Measurements from ENCODE around the gene TIMM10B.

TIMM10B gene

DNA sequence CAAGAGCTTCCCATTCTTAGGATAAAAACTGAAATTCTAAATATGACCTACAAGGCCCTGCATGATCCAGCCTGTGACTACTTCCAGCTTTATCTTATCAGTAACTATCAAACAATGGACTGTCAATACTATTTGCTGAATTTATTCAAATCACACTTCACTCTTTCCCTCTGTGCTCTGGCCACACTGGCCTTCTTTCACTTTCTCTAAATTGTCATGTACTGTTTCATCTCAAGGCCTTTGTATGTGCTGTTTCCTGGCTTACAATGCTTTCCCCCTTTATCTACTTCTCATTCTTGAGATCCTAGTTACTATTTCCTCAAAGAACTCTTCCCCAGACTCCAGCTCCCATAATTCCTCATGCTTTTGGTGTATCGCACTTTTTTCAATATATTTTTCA lies 5.6 kb downstream of the TIMM10B start:
- Histone ChIP-seq H3K23ac (ENCODE audit: low read length) (no peak overlapping the region), H4K5ac (ENCODE audit: low read length) (no peak overlapping the region), H3K27ac (ENCODE audit: low read depth, low read length) (no peak overlapping the region), H3K56ac (ENCODE audit: low read length) (no peak overlapping the region), H3K18ac (ENCODE audit: low read length) (no peak overlapping the region), H3K79me2 (ENCODE audit: control insufficient read depth, insufficient read depth, low read length) (peaks cover 15% of the 10 kb centered on the region), H3K4ac (ENCODE audit: low read depth, low read length) (no peak overlapping the region), H2BK5ac (ENCODE audit: low read length) (no peak overlapping the region), H3K36me3 (ENCODE audit: control insufficient read depth, insufficient read depth, low read length) (peaks cover 4% of the 10 kb centered on the region), H3K4me2 (ENCODE audit: low read length) (no peak overlapping the region), H2BK120ac (ENCODE audit: low read depth, low read length) (no peak overlapping the region), H2BK15ac (replicated peaks; ENCODE audit: low read depth) (no peak overlapping the region), H3K4me1 (ENCODE audit: control insufficient read depth, low read depth, low read length) (peaks cover 5% of the 10 kb centered on the region), H2AK5ac (ENCODE audit: low read length) (no peak overlapping the region), H3K27me3 (ENCODE audit: insufficient read depth, low read length, poor library complexity) (no peaks in the 10 kb centered on the region), H3K4me3 (ENCODE audit: low read length) (no peak overlapping the region), H4K8ac (ENCODE audit: low read depth, low read length) (no peak overlapping the region), H3K79me1 (ENCODE audit: low read length) (peaks cover 15% of the 10 kb centered on the region), H3K9ac (ENCODE audit: low read length) (no peak overlapping the region)
- WGBS (ENCODE audit: extremely low coverage, insufficient coverage, low lambda C conversion rate), result no CpG with 5 or more reads among the region's 1 CpG
- DNase-seq, result peak; percentile 60

DNA sequence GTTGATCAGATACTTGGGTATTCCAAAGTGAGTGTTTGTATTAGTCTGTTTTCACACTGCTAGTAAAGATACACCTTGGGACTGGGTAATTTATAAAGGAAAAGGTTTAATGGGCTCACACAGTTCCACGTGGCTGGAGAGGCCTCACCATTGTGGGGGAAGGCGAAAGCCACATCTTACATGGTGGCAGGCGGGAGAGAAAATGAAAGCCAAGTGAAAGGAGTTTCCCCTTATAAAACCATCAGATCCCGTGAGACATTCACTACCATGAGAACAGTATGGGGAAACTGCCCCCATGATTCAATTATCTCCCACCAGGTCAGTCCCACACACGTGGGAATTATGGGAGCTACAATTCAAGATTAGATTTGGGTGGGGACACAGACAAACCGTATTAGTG lies 7.0 kb downstream of the TIMM10B start:
- H3K36me3 ChIP-seq (ENCODE audit: control insufficient read depth, insufficient read depth, low read length), result peaks cover 2% of the 10 kb centered on the region

DNA sequence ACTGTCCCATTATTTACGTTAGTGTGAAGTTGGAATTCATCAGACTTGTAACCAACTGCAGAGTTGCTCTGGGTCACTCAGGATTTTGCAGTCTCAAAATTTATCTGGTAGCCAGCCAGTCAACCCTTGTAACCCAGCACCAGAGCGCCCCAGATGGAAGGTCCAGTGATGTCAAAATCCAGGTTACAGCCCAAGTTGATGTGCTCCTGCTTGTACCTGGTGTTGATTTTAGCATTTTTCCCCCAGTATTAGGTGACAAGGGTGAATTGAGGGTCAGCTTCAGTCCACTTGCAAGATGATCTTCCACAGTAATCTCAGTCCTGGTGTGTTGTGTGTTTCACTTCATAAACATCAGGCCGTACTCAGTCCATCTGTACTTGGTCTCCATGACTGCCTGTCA lies 7.5 kb downstream of the TIMM10B start:
- Histone ChIP-seq H2AK5ac (ENCODE audit: low read length) (no peak overlapping the region), H3K23ac (ENCODE audit: low read length) (no peak overlapping the region), H4K5ac (ENCODE audit: low read length) (no peak overlapping the region), H2BK15ac (replicated peaks; ENCODE audit: low read depth) (no peak overlapping the region), H2BK120ac (ENCODE audit: low read depth, low read length) (no peak overlapping the region), H3K79me2 (ENCODE audit: control insufficient read depth, insufficient read depth, low read length) (no peaks in the 10 kb centered on the region), H3K4me1 (ENCODE audit: control insufficient read depth, low read depth, low read length) (no peaks in the 10 kb centered on the region), H3K27me3 (ENCODE audit: insufficient read depth, low read length, poor library complexity) (no peaks in the 10 kb centered on the region), H4K8ac (ENCODE audit: low read depth, low read length) (no peak overlapping the region), H2BK5ac (ENCODE audit: low read length) (no peak overlapping the region), H3K79me1 (ENCODE audit: low read length) (no peaks in the 10 kb centered on the region), H3K4ac (ENCODE audit: low read depth, low read length) (no peak overlapping the region), H3K56ac (ENCODE audit: low read length) (no peak overlapping the region), H3K4me2 (ENCODE audit: low read length) (no peak overlapping the region), H3K4me3 (ENCODE audit: low read length) (no peak overlapping the region), H3K36me3 (ENCODE audit: control insufficient read depth, insufficient read depth, low read length) (no peaks in the 10 kb centered on the region), H3K27ac (ENCODE audit: low read depth, low read length) (no peak overlapping the region), H3K18ac (ENCODE audit: low read length) (no peak overlapping the region), H3K9ac (ENCODE audit: low read length) (no peak overlapping the region)
- WGBS (ENCODE audit: extremely low coverage, insufficient coverage, low lambda C conversion rate), result no CpG with 5 or more reads among the region's 3 CpGs
- DNase-seq, result no peak

More for the DNA sequence above, 7.0 kb downstream of the TIMM10B start:
- Histone ChIP-seq H4K5ac (ENCODE audit: low read length) (no peak overlapping the region), H3K9ac (ENCODE audit: low read length) (no peak overlapping the region), H3K4me2 (ENCODE audit: low read length) (no peak overlapping the region), H3K23ac (ENCODE audit: low read length) (no peak overlapping the region), H4K8ac (ENCODE audit: low read depth, low read length) (no peak overlapping the region), H3K79me2 (ENCODE audit: control insufficient read depth, insufficient read depth, low read length) (peaks cover 2% of the 10 kb centered on the region), H3K4me3 (ENCODE audit: low read length) (no peak overlapping the region), H3K56ac (ENCODE audit: low read length) (no peak overlapping the region), H3K27ac (ENCODE audit: low read depth, low read length) (no peak overlapping the region), H2AK5ac (ENCODE audit: low read length) (no peak overlapping the region), H3K4ac (ENCODE audit: low read depth, low read length) (no peak overlapping the region), H3K18ac (ENCODE audit: low read length) (no peak overlapping the region), H2BK5ac (ENCODE audit: low read length) (no peak overlapping the region), H3K4me1 (ENCODE audit: control insufficient read depth, low read depth, low read length) (no peaks in the 10 kb centered on the region), H3K27me3 (ENCODE audit: insufficient read depth, low read length, poor library complexity) (no peaks in the 10 kb centered on the region), H3K79me1 (ENCODE audit: low read length) (peaks cover 2% of the 10 kb centered on the region), H2BK120ac (ENCODE audit: low read depth, low read length) (no peak overlapping the region), H2BK15ac (replicated peaks; ENCODE audit: low read depth) (no peak overlapping the region)
- DNase-seq, result no peak
- no CpG with 5 or more reads among the region's 6 CpGs for WGBS (ENCODE audit: extremely low coverage, insufficient coverage, low lambda C conversion rate)

DNA sequence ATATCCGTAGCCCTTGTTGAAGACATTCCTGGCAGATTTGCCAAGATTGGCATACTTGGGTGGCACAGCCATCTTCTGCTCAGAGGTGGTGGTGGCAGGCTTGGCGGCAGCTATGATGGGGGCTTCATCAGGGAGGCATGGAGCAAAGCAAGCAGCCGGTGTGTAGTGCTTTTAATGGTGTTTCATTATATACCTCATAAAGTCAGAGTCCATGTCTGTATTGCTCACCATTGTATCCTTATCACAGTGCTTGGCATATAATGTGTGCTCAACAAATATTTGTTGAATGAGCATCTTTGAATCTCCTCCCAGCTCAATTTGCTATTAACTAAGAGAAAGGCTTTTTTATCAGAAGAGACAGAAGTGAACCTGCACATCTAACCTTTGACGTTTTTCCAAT lies 8.0 kb downstream of the TIMM10B start:
- Histone ChIP-seq H3K4me1 (ENCODE audit: control insufficient read depth, low read depth, low read length) (no peaks in the 10 kb centered on the region), H3K56ac (ENCODE audit: low read length) (no peak overlapping the region), H3K9ac (ENCODE audit: low read length) (no peak overlapping the region), H2BK120ac (ENCODE audit: low read depth, low read length) (no peak overlapping the region), H3K23ac (ENCODE audit: low read length) (no peak overlapping the region), H2AK5ac (ENCODE audit: low read length) (no peak overlapping the region), H4K5ac (ENCODE audit: low read length) (no peak overlapping the region), H3K36me3 (ENCODE audit: control insufficient read depth, insufficient read depth, low read length) (no peaks in the 10 kb centered on the region), H2BK15ac (replicated peaks; ENCODE audit: low read depth) (no peak overlapping the region), H3K4ac (ENCODE audit: low read depth, low read length) (no peak overlapping the region), H2BK5ac (ENCODE audit: low read length) (no peak overlapping the region), H3K4me3 (ENCODE audit: low read length) (no peak overlapping the region), H3K27me3 (ENCODE audit: insufficient read depth, low read length, poor library complexity) (no peaks in the 10 kb centered on the region), H3K18ac (ENCODE audit: low read length) (no peak overlapping the region), H3K27ac (ENCODE audit: low read depth, low read length) (no peak overlapping the region), H3K79me2 (ENCODE audit: control insufficient read depth, insufficient read depth, low read length) (no peaks in the 10 kb centered on the region), H3K4me2 (ENCODE audit: low read length) (no peak overlapping the region), H4K8ac (ENCODE audit: low read depth, low read length) (no peak overlapping the region), H3K79me1 (ENCODE audit: low read length) (no peaks in the 10 kb centered on the region)
- no CpG with 5 or more reads among the region's 4 CpGs for WGBS (ENCODE audit: extremely low coverage, insufficient coverage, low lambda C conversion rate)
- DNase-seq, result no peak

DNA sequence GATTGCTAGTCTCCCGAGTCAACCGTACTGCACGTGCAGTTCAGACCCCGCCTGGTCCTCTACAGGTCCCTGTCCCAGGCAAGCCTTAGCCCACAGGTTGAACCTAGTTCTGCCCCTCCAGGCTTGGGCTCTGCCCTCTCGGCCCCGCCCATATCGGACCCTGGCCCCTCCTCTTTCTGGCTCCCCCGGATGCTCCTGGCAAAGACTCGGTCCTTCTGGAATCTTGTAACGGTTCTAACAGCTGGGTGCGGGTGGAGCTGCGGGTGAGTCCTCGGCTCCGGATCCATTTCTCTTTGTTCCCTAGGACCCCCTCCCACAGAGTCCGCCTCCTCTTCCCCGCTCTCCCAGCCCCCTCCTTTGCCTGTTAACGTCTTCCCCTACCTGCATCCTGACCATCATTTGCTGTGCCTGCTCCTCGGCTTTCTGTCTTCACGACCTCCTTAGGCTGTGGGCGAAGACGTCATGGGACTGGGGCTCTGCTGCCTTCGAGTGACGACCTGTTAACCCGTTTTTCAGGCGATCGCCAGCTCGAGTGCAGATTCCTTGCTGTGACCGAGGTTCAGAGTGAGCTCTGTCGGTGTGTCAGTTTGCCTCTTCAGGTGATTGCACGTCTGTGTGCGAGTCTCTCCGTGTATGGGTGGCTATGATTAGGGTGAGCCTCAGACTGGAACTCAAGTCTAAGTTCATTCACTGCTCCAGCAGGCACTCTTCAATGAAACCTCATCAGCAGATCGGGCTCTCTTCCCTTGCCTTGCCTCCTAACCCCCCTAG lies 16.0 kb downstream of the TIMM10B start, which contains the start of gene DNHD1:
TSS of gene DNHD1 (plus strand) at position 212 of the 771 bp plus-strand sequence. CDS start 936 bp downstream, outside the sequence.
- no peaks in the 10 kb centered on the region for H3K4me1 ChIP-seq (ENCODE audit: control insufficient read depth, low read depth, low read length)
- peak; percentile 51 for DNase-seq
- no peaks in the 10 kb centered on the region for H3K36me3 ChIP-seq (ENCODE audit: control insufficient read depth, insufficient read depth, low read length)
- H3K56ac ChIP-seq (ENCODE audit: low read length), result no peak within 1 kb of the TSS
- no peak within 1 kb of the TSS for H3K23ac ChIP-seq (ENCODE audit: low read length)
- H2AK5ac ChIP-seq (ENCODE audit: low read length), result no peak within 1 kb of the TSS
- no peak within 1 kb of the TSS for H4K8ac ChIP-seq (ENCODE audit: low read depth, low read length)
- H3K79me2 ChIP-seq (ENCODE audit: control insufficient read depth, insufficient read depth, low read length), result no peaks in the 10 kb centered on the region
- peak within 1 kb of the TSS; percentile 11 for H3K9ac ChIP-seq (ENCODE audit: low read length)
- no peak within 1 kb of the TSS for H3K18ac ChIP-seq (ENCODE audit: low read length)
- H3K4me3 ChIP-seq (ENCODE audit: low read length), result no peak within 1 kb of the TSS
- no peak within 1 kb of the TSS for H3K27ac ChIP-seq (ENCODE audit: low read depth, low read length)
- no peak within 1 kb of the TSS for H2BK120ac ChIP-seq (ENCODE audit: low read depth, low read length)
- H3K4me2 ChIP-seq (ENCODE audit: low read length), result no peak within 1 kb of the TSS
- WGBS (ENCODE audit: extremely low coverage, insufficient coverage, low lambda C conversion rate), result no CpG with 5 or more reads among the region's 33 CpGs
- no peak within 1 kb of the TSS for H2BK5ac ChIP-seq (ENCODE audit: low read length)
- no peaks in the 10 kb centered on the region for H3K79me1 ChIP-seq (ENCODE audit: low read length)
- H2BK15ac ChIP-seq (replicated peaks; ENCODE audit: low read depth), result no peak within 1 kb of the TSS
- no peak within 1 kb of the TSS for H3K4ac ChIP-seq (ENCODE audit: low read depth, low read length)
- H3K27me3 ChIP-seq (ENCODE audit: insufficient read depth, low read length, poor library complexity), result no peaks in the 10 kb centered on the region
- H4K5ac ChIP-seq (ENCODE audit: low read length), result no peak within 1 kb of the TSS

DNA sequence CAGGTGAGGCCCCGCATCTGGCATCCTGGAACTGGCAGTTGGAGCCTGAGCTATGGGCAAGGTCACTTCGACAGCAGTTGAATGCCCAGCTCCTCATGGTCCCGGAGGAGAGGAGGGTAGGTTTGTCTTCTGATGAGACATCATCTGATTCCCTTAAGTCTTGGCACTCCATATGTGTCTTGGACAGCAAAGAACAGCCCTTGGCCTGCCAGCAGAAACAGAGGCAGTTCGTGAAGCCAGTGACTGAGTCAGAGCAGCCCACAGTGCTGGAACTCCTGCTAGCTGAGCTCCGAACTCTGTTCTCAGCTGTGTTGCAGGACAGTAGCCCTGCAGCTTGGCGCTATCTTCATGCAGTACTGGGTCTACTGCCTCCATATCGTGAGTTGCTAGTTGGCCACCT lies 16.8 kb downstream of the TIMM10B start:
- no peaks in the 10 kb centered on the region for H3K79me1 ChIP-seq (ENCODE audit: low read length)

More for the DNA sequence above, 16.8 kb downstream of the TIMM10B start:
- Histone ChIP-seq H3K4me3 (ENCODE audit: low read length) (no peak overlapping the region), H2BK15ac (replicated peaks; ENCODE audit: low read depth) (no peak overlapping the region), H3K79me2 (ENCODE audit: control insufficient read depth, insufficient read depth, low read length) (no peaks in the 10 kb centered on the region), H3K4ac (ENCODE audit: low read depth, low read length) (no peak overlapping the region), H2BK120ac (ENCODE audit: low read depth, low read length) (no peak overlapping the region), H3K36me3 (ENCODE audit: control insufficient read depth, insufficient read depth, low read length) (no peaks in the 10 kb centered on the region), H2AK5ac (ENCODE audit: low read length) (no peak overlapping the region), H3K9ac (ENCODE audit: low read length) (no peak overlapping the region), H3K4me2 (ENCODE audit: low read length) (no peak overlapping the region), H3K27ac (ENCODE audit: low read depth, low read length) (no peak overlapping the region), H3K56ac (ENCODE audit: low read length) (no peak overlapping the region), H3K23ac (ENCODE audit: low read length) (no peak overlapping the region), H3K18ac (ENCODE audit: low read length) (no peak overlapping the region), H2BK5ac (ENCODE audit: low read length) (no peak overlapping the region), H3K27me3 (ENCODE audit: insufficient read depth, low read length, poor library complexity) (no peaks in the 10 kb centered on the region), H3K4me1 (ENCODE audit: control insufficient read depth, low read depth, low read length) (no peaks in the 10 kb centered on the region), H4K8ac (ENCODE audit: low read depth, low read length) (no peak overlapping the region), H4K5ac (ENCODE audit: low read length) (no peak overlapping the region)
- no CpG with 5 or more reads among the region's 7 CpGs for WGBS (ENCODE audit: extremely low coverage, insufficient coverage, low lambda C conversion rate)
- no peak for DNase-seq

Measured in mesendoderm (in vitro differentiated cells).